Right ventricle myocardium inferior (tissue), 1 donor: Measurements from ENCODE around the gene SERPINF2. TPM values are rescaled to one million over a fixed set of nuclear protein-coding genes. Genes with fewer than 3 reads are reported as not detected.

Source experiments
- ATAC-seq: fragments of 200-7000 bp; cut with Tn5 transposase; one replicate; pipeline ENCODE4 v1.9.1; 2020; ENCODE audit warnings: mild to moderate bottlenecking, moderate library complexity
- DNase-seq: peaks from one replicate; pipeline ENCODE4 v3.0.0; 2021; ENCODE audit errors: missing footprints
- intact Hi-C: fragments of 100-400 bp; cut with DNase I; formaldehyde crosslinking; loops from one replicate; pipeline ENCODE4 v1.11.0; 2022
- total RNA-seq: library from RNA; stranded (reverse); fragmentation: NEBNext Ultra II Directional; extraction: Animal tissue kit (Norgen Biotek cat#: 25700); gene quantifications from one replicate; pipeline ENCODE4 v1.2.1, GENCODE V29; 2021
- donor health status: DM: no; HTN: yes; CAD: no; lungs with severe emphysema.

The SERPINF2 gene
- total RNA-seq, 1 donor from 2014 or later = 0.73 TPM

GRCh38 chr17:1802429-1802828 lies 59.8 kb downstream of the SERPINF2 start:
- ATAC-seq (no peak), DNase-seq (no peak)
- intact Hi-C loops = no loop called here

- DNase-seq = no peak
- ATAC-seq = no peak
- intact Hi-C loops = no loop called here
Measured at GRCh38 chr17:1803280-1803679, 60.6 kb downstream of the SERPINF2 start.

Other genes with a start within 250 kb of the SERPINF2 start
- 35.4 TPM for gene INPP5K, start 226.3 kb upstream of the SERPINF2 start, total RNA-seq
- 52.9 TPM for gene PITPNA, start 180.1 kb upstream of the SERPINF2 start, total RNA-seq
- 5.5 TPM for gene SLC43A2, start 114.0 kb upstream of the SERPINF2 start, total RNA-seq
- 12.4 TPM for gene SCARF1, start 97.1 kb upstream of the SERPINF2 start, total RNA-seq
- 73.0 TPM for gene RILP, start 93.0 kb upstream of the SERPINF2 start, total RNA-seq
- gene PRPF8, start 58.0 kb upstream of the SERPINF2 start, total RNA-seq = 120 TPM
- gene TLCD2, start 32.5 kb upstream of the SERPINF2 start, total RNA-seq = 2.4 TPM
- 10.4 TPM for gene WDR81, start 18.2 kb upstream of the SERPINF2 start, total RNA-seq
- gene SERPINF1, start 19.2 kb downstream of the SERPINF2 start, total RNA-seq = 198 TPM
- gene SMYD4, start 87.0 kb downstream of the SERPINF2 start, total RNA-seq = 9.9 TPM
- gene RPA1, start 87.1 kb downstream of the SERPINF2 start, total RNA-seq = 56.3 TPM